ENCODE measurements around the gene ASIC1.
A peak's percentile ranks its signal among the peaks of the same experiment; 100 is the strongest.
"Not testable (repeated sequence)": the region's sequence is repeated elsewhere in the genome, so short reads cannot be mapped to it uniquely, and the experiment has no call there.

ASIC1 gene

DNA sequence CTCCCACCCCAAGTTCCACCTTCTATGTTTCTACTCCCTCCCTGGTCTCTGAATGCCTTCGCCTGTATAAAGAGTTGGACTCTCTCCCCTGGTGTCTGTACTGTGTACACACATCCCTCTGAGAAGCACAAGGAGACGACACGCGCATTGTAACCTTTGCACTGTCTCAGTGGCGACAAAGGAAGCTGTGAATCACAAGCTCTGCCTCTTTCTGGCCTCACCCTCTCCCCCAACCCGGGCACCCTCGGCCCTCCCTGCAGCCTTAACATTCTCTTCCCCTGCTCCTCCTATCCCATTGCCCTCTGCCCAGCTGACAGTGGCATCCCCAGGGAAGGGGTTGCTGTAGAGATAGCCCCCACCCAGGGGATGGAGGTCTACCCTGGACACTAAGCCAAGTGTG, 25.2 kb downstream of the ASIC1 start:
- DNase-seq (ENCODE audit: low read depth) = no peak
- TF ChIP-seq, protein P1, sequence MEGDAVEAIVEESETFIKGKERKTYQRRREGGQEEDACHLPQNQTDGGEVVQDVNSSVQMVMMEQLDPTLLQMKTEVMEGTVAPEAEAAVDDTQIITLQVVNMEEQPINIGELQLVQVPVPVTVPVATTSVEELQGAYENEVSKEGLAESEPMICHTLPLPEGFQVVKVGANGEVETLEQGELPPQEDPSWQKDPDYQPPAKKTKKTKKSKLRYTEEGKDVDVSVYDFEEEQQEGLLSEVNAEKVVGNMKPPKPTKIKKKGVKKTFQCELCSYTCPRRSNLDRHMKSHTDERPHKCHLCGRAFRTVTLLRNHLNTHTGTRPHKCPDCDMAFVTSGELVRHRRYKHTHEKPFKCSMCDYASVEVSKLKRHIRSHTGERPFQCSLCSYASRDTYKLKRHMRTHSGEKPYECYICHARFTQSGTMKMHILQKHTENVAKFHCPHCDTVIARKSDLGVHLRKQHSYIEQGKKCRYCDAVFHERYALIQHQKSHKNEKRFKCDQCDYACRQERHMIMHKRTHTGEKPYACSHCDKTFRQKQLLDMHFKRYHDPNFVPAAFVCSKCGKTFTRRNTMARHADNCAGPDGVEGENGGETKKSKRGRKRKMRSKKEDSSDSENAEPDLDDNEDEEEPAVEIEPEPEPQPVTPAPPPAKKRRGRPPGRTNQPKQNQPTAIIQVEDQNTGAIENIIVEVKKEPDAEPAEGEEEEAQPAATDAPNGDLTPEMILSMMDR (IDR thresholded peaks at IDR 0.05; ENCODE audit: low read length, missing control alignments) = no peak
- H3K4me3 ChIP-seq (replicated peaks; ENCODE audit: low read depth, low read length) = no peak overlapping the region

DNA sequence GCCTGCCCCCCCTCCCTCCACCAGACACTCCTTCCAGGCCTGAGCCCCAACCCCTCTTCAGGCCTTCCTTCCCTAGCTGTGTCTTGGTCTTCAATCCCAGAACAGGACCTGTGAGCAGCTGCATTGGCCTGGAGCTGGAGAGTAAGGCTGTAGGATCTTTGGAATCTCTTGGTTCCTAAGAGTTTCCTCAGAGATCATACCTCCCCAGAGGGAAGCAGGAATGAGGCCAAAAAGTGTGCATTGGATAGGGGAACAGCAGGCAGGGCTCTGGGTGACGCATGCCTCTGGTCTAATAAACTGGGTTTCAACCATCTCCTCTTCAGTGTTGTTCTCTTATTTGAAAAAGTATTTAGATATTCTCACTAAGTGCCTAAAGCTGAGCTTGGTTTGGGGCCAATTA, 25.9 kb downstream of the ASIC1 start:
- no peak for DNase-seq (ENCODE audit: low read depth)
- H3K4me3 ChIP-seq (replicated peaks; ENCODE audit: low read depth, low read length) = no peak overlapping the region
- TF ChIP-seq, protein P1 (IDR thresholded peaks at IDR 0.05; ENCODE audit: low read length, missing control alignments) = no peak

DNA sequence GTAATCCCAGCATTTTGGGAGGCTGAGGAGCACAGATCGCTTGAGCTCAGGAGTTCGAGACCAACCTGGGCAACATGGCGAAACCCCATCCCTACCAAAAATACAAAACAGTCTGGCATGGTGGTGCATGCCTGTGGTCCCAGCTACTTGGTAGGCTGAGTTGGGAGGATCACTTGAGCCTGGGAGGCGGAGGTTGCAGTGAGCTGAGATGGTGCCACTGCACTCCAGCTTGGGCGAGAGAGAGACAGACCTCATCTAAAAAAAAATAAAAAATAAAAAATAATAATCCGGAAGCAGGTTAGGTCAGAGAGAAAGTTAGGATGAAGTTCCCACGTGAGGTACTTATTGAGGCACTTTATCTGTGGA, 27.0 kb downstream of the ASIC1 start:
- peak overlapping the region; percentile 90 for H3K4me3 ChIP-seq (replicated peaks; ENCODE audit: low read depth, low read length)
- DNase-seq (ENCODE audit: low read depth) = not testable (repeated sequence)

DNA sequence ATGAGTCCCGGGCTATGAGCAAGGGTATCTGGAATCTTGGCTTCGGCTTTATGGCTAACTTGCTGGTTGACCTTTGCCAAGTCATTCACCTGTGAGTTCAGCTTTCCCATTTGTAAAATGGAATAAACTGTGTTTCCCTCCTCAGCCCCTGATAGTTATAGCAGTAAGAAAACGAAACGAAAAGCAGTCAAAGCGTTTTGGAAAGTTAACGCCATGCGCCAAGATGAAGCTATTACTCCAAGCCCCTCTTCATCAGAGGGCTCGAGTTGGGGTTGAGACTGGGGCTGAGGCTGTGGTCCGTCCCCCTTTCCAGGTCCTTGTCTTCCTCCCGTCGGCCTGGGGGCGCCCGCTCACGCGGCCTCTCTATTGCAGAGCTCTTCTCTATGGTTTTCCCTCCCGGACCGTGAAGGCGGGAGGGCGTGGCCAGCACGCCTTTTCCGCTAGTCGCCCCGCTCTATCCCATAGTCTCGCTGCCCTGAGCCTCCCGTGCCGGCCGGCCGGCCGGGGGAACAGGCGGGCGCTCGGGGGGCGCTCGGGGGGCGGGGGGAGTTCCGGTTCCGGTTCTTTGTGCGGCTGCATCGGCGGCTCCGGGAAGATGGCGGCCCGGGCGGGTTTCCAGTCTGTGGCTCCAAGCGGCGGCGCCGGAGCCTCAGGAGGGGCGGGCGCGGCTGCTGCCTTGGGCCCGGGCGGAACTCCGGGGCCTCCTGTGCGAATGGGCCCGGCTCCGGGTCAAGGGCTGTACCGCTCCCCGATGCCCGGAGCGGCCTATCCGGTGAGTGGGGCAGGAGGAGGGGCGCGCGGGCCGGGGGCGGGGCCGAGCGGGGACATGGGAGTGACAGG, 27.6 kb downstream of the ASIC1 start, which contains the start of gene SMARCD1:
SMARCD1 (plus strand) TSS at position 568 of the 840 bp plus-strand sequence; CDS start at position 596, 28 bp downstream.
- TF ChIP-seq, protein P1 (IDR thresholded peaks at IDR 0.05; ENCODE audit: low read length, missing control alignments) = peak; percentile 55
- DNase-seq (ENCODE audit: low read depth) = peak; percentile 92
- H3K4me3 ChIP-seq (replicated peaks; ENCODE audit: low read depth, low read length) = peak within 1 kb of the TSS; percentile 90

DNA sequence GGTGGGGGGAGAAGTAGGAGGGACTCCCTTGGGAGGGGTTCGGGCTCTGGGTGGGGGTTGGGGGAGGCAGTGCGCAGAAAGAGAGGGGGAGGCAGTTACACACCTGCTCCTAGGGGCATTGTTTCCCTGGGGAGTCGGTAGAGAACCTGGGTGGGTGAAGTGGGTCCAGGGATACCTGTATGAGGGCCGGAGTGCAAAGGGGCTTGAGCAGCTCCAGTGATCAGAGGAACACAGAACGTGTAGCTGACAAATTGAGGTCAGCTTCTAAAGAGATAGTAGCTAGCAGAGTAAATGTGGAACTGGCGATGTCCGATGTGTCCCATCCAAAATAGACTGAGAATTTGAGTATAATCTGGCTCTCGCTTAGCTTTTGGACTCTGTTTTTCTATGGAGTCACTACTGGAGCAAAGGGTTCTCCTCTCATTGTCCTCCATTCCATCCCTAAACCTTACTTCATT, 28.2 kb downstream of the ASIC1 start:
- H3K4me3 ChIP-seq (replicated peaks; ENCODE audit: low read depth, low read length) = peak overlapping the region; percentile 90
- TF ChIP-seq, protein P1 (IDR thresholded peaks at IDR 0.05; ENCODE audit: low read length, missing control alignments) = no peak
- DNase-seq (ENCODE audit: low read depth) = no peak

DNA sequence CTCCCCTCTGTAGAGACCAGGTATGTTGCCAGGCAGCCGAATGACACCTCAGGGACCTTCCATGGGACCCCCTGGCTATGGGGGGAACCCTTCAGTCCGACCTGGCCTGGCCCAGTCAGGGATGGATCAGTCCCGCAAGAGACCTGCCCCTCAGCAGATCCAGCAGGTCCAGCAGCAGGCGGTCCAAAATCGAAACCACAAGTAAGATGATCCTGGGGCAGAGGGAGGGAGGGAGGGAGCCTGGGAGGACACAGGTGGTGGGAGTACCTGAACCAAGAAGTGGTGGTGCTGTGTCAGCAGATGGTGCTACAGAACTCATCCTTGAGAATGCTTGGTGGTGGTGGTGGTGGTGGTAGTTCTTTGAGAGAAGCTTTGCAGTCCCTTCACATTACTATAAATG, 28.8 kb downstream of the ASIC1 start:
- no peak for DNase-seq (ENCODE audit: low read depth)
- peak overlapping the region; percentile 90 for H3K4me3 ChIP-seq (replicated peaks; ENCODE audit: low read depth, low read length)
- TF ChIP-seq, protein P1 (IDR thresholded peaks at IDR 0.05; ENCODE audit: low read length, missing control alignments) = no peak

DNA sequence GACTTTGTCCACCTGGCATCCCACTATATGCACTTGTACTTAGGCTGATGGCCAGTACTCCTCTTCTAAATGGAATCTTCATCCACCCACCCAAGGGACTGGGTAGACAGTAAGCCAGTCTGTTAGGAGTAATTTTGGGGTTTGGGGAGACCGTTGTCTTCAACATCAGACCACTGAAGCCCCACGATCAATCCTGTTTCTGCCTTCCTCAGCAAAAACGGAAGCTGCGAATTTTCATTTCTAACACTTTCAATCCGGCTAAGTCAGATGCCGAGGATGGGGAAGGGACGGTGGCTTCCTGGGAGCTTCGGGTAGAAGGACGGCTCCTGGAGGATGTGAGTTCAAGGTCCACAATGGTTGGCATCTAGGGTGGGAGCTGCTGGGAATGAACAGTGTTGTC, 29.8 kb downstream of the ASIC1 start:
- DNase-seq (ENCODE audit: low read depth) = no peak
- no peak overlapping the region for H3K4me3 ChIP-seq (replicated peaks; ENCODE audit: low read depth, low read length)

More for the DNA sequence above, 29.8 kb downstream of the ASIC1 start:
- TF ChIP-seq, protein P1 (IDR thresholded peaks at IDR 0.05; ENCODE audit: low read length, missing control alignments) = no peak
